Keratinocyte (primary cell): ENCODE data around the gene PTPN2. TPM values are rescaled to one million over a fixed set of nuclear protein-coding genes. Genes with fewer than 3 reads are reported as not detected.

ENCODE experiments used
- DNase-seq: peaks from one replicate; pipeline ENCODE4 v3.0.0-alpha.2; 2011; ENCODE audit warnings: low read depth, missing footprints, low spot score
- FAIRE-seq: peaks from 2 replicates; lab custom pipeline; 2011; peaks lifted over from hg19 to GRCh38; lab: Jason Lieb, UNC
- H2AFZ ChIP-seq: 2 replicates; pipeline ENCODE4 v1.6.0; 2012; ENCODE audit warnings: low read length, control low read depth, inconsistent platforms; ENCODE audit not compliant: control insufficient read depth
- H3K27ac ChIP-seq: 2 replicates; pipeline ENCODE4 v1.5.1; 2011; ENCODE audit warnings: low read length; ENCODE audit not compliant: control insufficient read depth, insufficient read depth
- H3K27me3 ChIP-seq: 3 replicates; pipeline ENCODE4 v1.6.0; 2011; ENCODE audit warnings: low read length; ENCODE audit not compliant: control insufficient read depth, insufficient read depth; ENCODE audit errors: extremely low read depth
- H3K36me3 ChIP-seq, 2 experiments: 2 replicates in 1 of 2; 3 replicates in 1 of 2; pipeline ENCODE4 v1.5.1; 2011; ENCODE audit warnings: low read length in 2 of 2, mild to moderate bottlenecking in 1 of 2; ENCODE audit not compliant: control insufficient read depth in 2 of 2, insufficient read depth in 2 of 2; ENCODE audit errors: extremely low read depth in 1 of 2
- H3K4me1 ChIP-seq: 3 replicates; pipeline ENCODE4 v1.5.1; 2011; ENCODE audit warnings: low read length; ENCODE audit not compliant: control insufficient read depth, insufficient read depth; ENCODE audit errors: extremely low read depth
- H3K4me2 ChIP-seq: 3 replicates; pipeline ENCODE4 v1.6.0; 2011; ENCODE audit warnings: low read depth, low read length; ENCODE audit not compliant: control insufficient read depth, insufficient read depth; ENCODE audit errors: extremely low read depth
- H3K4me3 ChIP-seq, 3 experiments: fragments of 200-600 bp in 1 of 3; sonication (generic) in 1 of 3; 2 replicates in 2 of 3; 3 replicates in 1 of 3; pipeline ENCODE4 v1.5.1; 2011 to 2016; ENCODE audit warnings: low read length in 3 of 3, mild to moderate bottlenecking in 3 of 3, control low read depth in 2 of 3, inconsistent platforms in 1 of 3, low read depth in 1 of 3, mixed read lengths in 1 of 3, mixed run types in 1 of 3, moderate library complexity in 1 of 3; ENCODE audit not compliant: control insufficient read depth in 2 of 3, insufficient read depth in 2 of 3; ENCODE audit errors: extremely low read depth in 1 of 3
- H3K79me2 ChIP-seq: 2 replicates; pipeline ENCODE4 v1.6.0; 2012; ENCODE audit warnings: low read length; ENCODE audit not compliant: control insufficient read depth, insufficient read depth
- H3K9ac ChIP-seq: 3 replicates; pipeline ENCODE4 v1.6.0; 2011; ENCODE audit warnings: low read length; ENCODE audit not compliant: control insufficient read depth, insufficient read depth; ENCODE audit errors: extremely low read depth
- H3K9me1 ChIP-seq: 3 replicates; pipeline ENCODE4 v1.6.0; 2011; ENCODE audit warnings: low read length; ENCODE audit not compliant: control insufficient read depth, insufficient read depth; ENCODE audit errors: extremely low read depth
- H3K9me3 ChIP-seq: 2 replicates; pipeline ENCODE4 v1.5.1; 2012; ENCODE audit warnings: low read depth, low read length; ENCODE audit not compliant: control insufficient read depth
- H4K20me1 ChIP-seq: 3 replicates; pipeline ENCODE4 v1.6.0; 2011; ENCODE audit warnings: low read length; ENCODE audit not compliant: control insufficient read depth, insufficient read depth; ENCODE audit errors: extremely low read depth
- CTCF ChIP-seq, 3 experiments: IDR thresholded peaks in 1 of 3; conservative IDR thresholded peaks in 1 of 3; optimal IDR thresholded peaks in 1 of 3; 2 replicates in 2 of 3; 3 replicates in 1 of 3; pipeline versions ENCODE3 to v1.5.1; 2011; ENCODE audit warnings: low read length in 3 of 3, mild to moderate bottlenecking in 3 of 3, moderate library complexity in 2 of 3, control low read depth in 1 of 3, inconsistent platforms in 1 of 3; ENCODE audit not compliant: insufficient read depth in 2 of 3; ENCODE audit errors: extremely low read depth in 1 of 3
- EZH2 ChIP-seq: IDR thresholded peaks from one replicate; pipeline ENCODE4 v1.6.1; 2012; ENCODE audit warnings: inconsistent platforms, mild to moderate bottlenecking, low read length, moderate library complexity
- dilution Hi-C: fragments of 300-500 bp; cut with MboI; formaldehyde crosslinking; loops from one replicate; pipeline ENCODE4 v1.7.0; 2020; ENCODE audit warnings: low sequenced_read_pairs; ENCODE audit not compliant: extremely low pct_ligation_motif_present
- polyA plus RNA-seq, 5 experiments: library from polyadenylated mRNA; depleted of rRNA in 3 of 5; stranded (reverse) in 3 of 5; stranded (forward) in 1 of 5; unstranded in 1 of 5; fragments of >200 nt; gene quantifications; 1 replicate in 1 of 5; 2 replicates in 3 of 5; 3 replicates in 1 of 5; pipeline versions ENCODE4 v1.2.1 to v1.2.3, GENCODE V29; 2011 to 2012; ENCODE audit warnings: missing spikeins in 2 of 5, low read depth in 1 of 5, low replicate concordance in 1 of 5

PTPN2 gene
- polyA plus RNA-seq, 1 donor (not counting 4 experiments of a cell fraction or from before 2014, with no cell fraction given) = 39.9 TPM

GRCh38 chr18:12819841-12820240, 64.2 kb downstream of the PTPN2 start:
- no peaks in the 10 kb centered on the region for H3K9me1 ChIP-seq
- no peaks in the 10 kb centered on the region for H3K27me3 ChIP-seq
- dilution Hi-C loops = no loop called here
- no peaks in the 10 kb centered on the region for H4K20me1 ChIP-seq
- no peaks in the 10 kb centered on the region for H3K79me2 ChIP-seq
- H3K9me3 ChIP-seq = no peaks in the 10 kb centered on the region
- H2AFZ ChIP-seq = no peak overlapping the region
- H3K9ac ChIP-seq = no peak overlapping the region
- H3K27ac ChIP-seq = no peak overlapping the region
- H3K36me3 ChIP-seq = peaks cover 13 to 16% of the 10 kb centered on the region in 2 experiments
- DNase-seq (no peak), FAIRE-seq (no peak)
- H3K4me1 ChIP-seq = no peaks in the 10 kb centered on the region
- H3K4me2 ChIP-seq = no peak overlapping the region
- TF ChIP-seq EZH2 (no peak), CTCF (optimal IDR thresholded peaks at IDR 0.05 in 1 of 3, IDR thresholded peaks at IDR 0.05 in 1 of 3, conservative IDR thresholded peaks at IDR 0.05 in 1 of 3; ENCODE audit: extremely low read depth in 1 of 3, insufficient read depth in 2 of 3, low read length in 3 of 3) (no peak)
- no peak overlapping the region for H3K4me3 ChIP-seq

- TF ChIP-seq CTCF (optimal IDR thresholded peaks at IDR 0.05 in 1 of 3, IDR thresholded peaks at IDR 0.05 in 1 of 3, conservative IDR thresholded peaks at IDR 0.05 in 1 of 3; ENCODE audit: extremely low read depth in 1 of 3, insufficient read depth in 2 of 3, low read length in 3 of 3) (no peak), EZH2 (no peak)
- Histone ChIP-seq H3K79me2 (no peaks in the 10 kb centered on the region), H3K36me3 (peaks cover 13 to 16% of the 10 kb centered on the region in 2 experiments), H3K9me3 (no peaks in the 10 kb centered on the region), H3K4me2 (no peak overlapping the region), H2AFZ (no peak overlapping the region), H3K9me1 (no peaks in the 10 kb centered on the region), H3K9ac (no peak overlapping the region), H4K20me1 (no peaks in the 10 kb centered on the region), H3K4me3 (no peak overlapping the region), H3K4me1 (no peaks in the 10 kb centered on the region), H3K27me3 (no peaks in the 10 kb centered on the region), H3K27ac (no peak overlapping the region)
- DNase-seq (no peak), FAIRE-seq (no peak)
- dilution Hi-C loops = no loop called here
These were observed 64.7 kb downstream of the PTPN2 start for GRCh38 chr18:12819322-12819721.
